H1 (cell line): Measurements from ENCODE around the gene HSD17B10. TPM values are rescaled to one million over a fixed set of nuclear protein-coding genes. Genes with fewer than 3 reads are reported as not detected.

Experiments used
- BCL11A ChIP-seq, 2 experiments: IDR thresholded peaks; one replicate each; pipeline ENCODE4 v1.6.1; 2011; ENCODE audit warnings: low read depth in 2 of 2, low read length in 2 of 2, mild to moderate bottlenecking in 2 of 2
- BRCA1 ChIP-seq: IDR thresholded peaks from 2 replicates; pipeline ENCODE4 v1.6.1; 2012; ENCODE audit warnings: low read depth, low read length, improper control_type of control experiment
- CEBPB ChIP-seq: IDR thresholded peaks from 2 replicates; pipeline ENCODE4 v1.6.1; 2012; ENCODE audit warnings: low read depth, low read length
- CHD1 ChIP-seq: IDR thresholded peaks from 2 replicates; pipeline ENCODE4 v1.6.1; 2012; ENCODE audit warnings: low read depth, low read length, improper control_type of control experiment
- CHD2 ChIP-seq: IDR thresholded peaks from 2 replicates; pipeline ENCODE4 v1.6.1; 2012; ENCODE audit warnings: low read length, improper control_type of control experiment
- CHD7 ChIP-seq: fragments of 300-600 bp; sonication (generic); IDR thresholded peaks from 2 replicates; pipeline ENCODE4 v1.7.1; 2012; ENCODE audit warnings: low read length, moderate library complexity, mild to moderate bottlenecking, inconsistent platforms; ENCODE audit not compliant: insufficient replicate concordance
- EGR1 ChIP-seq: IDR thresholded peaks from 2 replicates; pipeline ENCODE4 v1.6.1; 2011; ENCODE audit warnings: low read depth, low read length, borderline replicate concordance
- EZH2 ChIP-seq: fragments of 200-600 bp; sonication (generic); IDR thresholded peaks from 2 replicates; pipeline ENCODE4 v1.7.1; 2012; ENCODE audit warnings: low read depth, mild to moderate bottlenecking, moderate library complexity, low read length, inconsistent platforms; ENCODE audit not compliant: severe bottlenecking
- JUND ChIP-seq: IDR thresholded peaks from 2 replicates; pipeline ENCODE4 v1.6.1; 2011; ENCODE audit warnings: mild to moderate bottlenecking, improper control_type of control experiment, low read length
- POU5F1 ChIP-seq: IDR thresholded peaks from 2 replicates; pipeline ENCODE4 v1.6.1; 2011; ENCODE audit warnings: low read depth, mild to moderate bottlenecking, low read length, moderate library complexity
- RFX5 ChIP-seq: IDR thresholded peaks from 2 replicates; pipeline ENCODE4 v1.6.1; 2011; ENCODE audit warnings: low read depth, low read length, improper control_type of control experiment, borderline replicate concordance
- SP1 ChIP-seq: IDR thresholded peaks from 2 replicates; pipeline ENCODE4 v1.6.1; 2011; ENCODE audit warnings: low read depth, low read length
- SP4 ChIP-seq: IDR thresholded peaks from 2 replicates; pipeline ENCODE4 v1.6.1; 2012; ENCODE audit warnings: low read length, inconsistent platforms
- YY1 ChIP-seq: IDR thresholded peaks from 2 replicates; pipeline ENCODE4 v1.6.1; 2011; ENCODE audit warnings: low read depth, mild to moderate bottlenecking, low read length
- polyA plus RNA-seq, 7 experiments: library from polyadenylated mRNA; depleted of rRNA in 3 of 7; stranded (reverse) in 5 of 7; unstranded in 2 of 7; fragments of >200 nt in 5 of 7; fragments of 200-250 nt in 2 of 7; gene quantifications; 1 replicate in 5 of 7; 2 replicates in 1 of 7; 4 replicates in 1 of 7; pipeline versions ENCODE4 v1.2.1 to v1.2.3, GENCODE V29; 2011 to 2013; ENCODE audit warnings: missing spikeins in 2 of 7, mixed read lengths in 2 of 7
- total RNA-seq: library from RNA; stranded (reverse); fragmentation: NEBNext Ultra II Directional; extraction: Animal tissue kit (Norgen Biotek cat#: 25700); gene quantifications from 2 replicates; pipeline ENCODE4 v1.2.1, GENCODE V29; 2021

HSD17B10 gene
- total and polyA plus RNA-seq, 2 of the 8 experiments (the other 6 are each of a cell fraction or from before 2014, with no cell fraction given): 114 to 236 TPM

DNA sequence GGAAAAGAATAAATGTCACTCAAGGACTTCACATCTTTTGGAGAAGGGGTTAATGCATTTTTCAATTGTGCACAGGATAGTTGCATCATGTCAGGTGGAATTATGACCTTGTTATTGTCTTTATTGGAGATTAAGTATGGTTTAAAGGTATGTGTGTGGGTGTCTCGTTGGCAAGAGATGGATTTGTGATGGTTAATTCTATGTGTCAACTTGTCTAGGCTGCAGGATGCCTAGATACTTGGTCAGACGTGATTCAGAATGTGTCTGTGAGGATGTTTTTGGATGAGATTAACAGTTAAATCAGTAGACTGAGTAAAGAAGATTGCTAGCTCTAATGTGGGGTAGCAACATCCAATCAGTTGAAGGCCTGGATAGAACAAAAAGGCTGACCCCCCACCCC, 42.2 kb upstream of the HSD17B10 start (continued):
- no peak for TF ChIP-seq CHD7
- TF ChIP-seq CHD2: no peak
- TF ChIP-seq BCL11A (IDR thresholded peaks at IDR 0.05; ENCODE audit: low read depth in 2 of 2, low read length in 2 of 2): no peak
- TF ChIP-seq SP4: no peak
- TF ChIP-seq YY1: no peak
- no peak for TF ChIP-seq CEBPB
- TF ChIP-seq EZH2: no peak
- TF ChIP-seq SP1: no peak
- no peak for TF ChIP-seq CHD1
- TF ChIP-seq RFX5: no peak
- TF ChIP-seq POU5F1: no peak
- no peak for TF ChIP-seq BRCA1
- TF ChIP-seq EGR1: no peak
- TF ChIP-seq JUND: no peak
